Pancreas (tissue), 10 donors: ENCODE results near the gene WNT3A. TPM values are rescaled to one million over a fixed set of nuclear protein-coding genes. Genes with fewer than 3 reads are reported as not detected.

Source experiments
- ATAC-seq, 4 donors: fragments of 200-7000 bp; cut with Tn5 transposase; one replicate each; pipeline versions ENCODE4 v1.8.0 to v1.9.1; 2020; ENCODE audit warnings: mild to moderate bottlenecking in 4 of 4, moderate library complexity in 4 of 4
- DNase-seq, 6 donors: peaks; one replicate each; pipeline ENCODE4 v3.0.0-alpha.2; 2020
- FAIRE-seq: peaks from 2 replicates; lab custom pipeline; 2012; peaks lifted over from hg19 to GRCh38; lab: Jason Lieb, UNC
- H3K27ac ChIP-seq, 4 donors: fragments of 200-600 bp; sonication (generic); 1 replicate in 3 of 4; 2 replicates in 1 of 4; pipeline versions ENCODE4 v1.5.0 to v1.8.0; 2020
- H3K27me3 ChIP-seq, 4 donors: fragments of 200-600 bp; one replicate each; pipeline ENCODE4 v1.8.0; 2021
- H3K36me3 ChIP-seq, 3 donors: fragments of 200-600 bp; sonication (generic) in 1 of 3; one replicate each; pipeline versions ENCODE4 v1.5.0 to v1.8.0; 2020 to 2021
- H3K4me1 ChIP-seq, 3 donors: fragments of 200-600 bp; one replicate each; pipeline ENCODE4 v1.8.0; 2021
- H3K4me3 ChIP-seq, 4 donors: fragments of 200-600 bp; sonication (generic) in 2 of 4; one replicate each; pipeline versions ENCODE4 v1.5.0 to v1.8.0; 2020 to 2021
- H3K9me3 ChIP-seq, 4 donors: fragments of 200-600 bp; one replicate each; pipeline ENCODE4 v1.8.0; 2021
- CTCF ChIP-seq, 4 donors: fragments of 200-600 bp; sonication (generic) in 3 of 4; IDR thresholded peaks; one replicate each; pipeline versions ENCODE4 v1.5.0 to v1.8.0; 2021; ENCODE audit warnings: antibody characterized with exemption in 4 of 4
- WGBS, 2 donors: extraction: QIAGEN DNeasy Blood & Tissue Kit; methylation state at CpG; one replicate each; pipeline ENCODE4 v1.1.7; 2013; 5-methylcytosine and 5-hydroxymethylcytosine counted together
- intact Hi-C, 3 donors: fragments of 100-400 bp; cut with DNase I; formaldehyde crosslinking; loops; one replicate each; pipeline versions ENCODE4 v1.11.1 to v1.14.2; 2022
- polyA plus RNA-seq, 2 donors: library from polyadenylated mRNA; stranded (reverse); fragments of 200-250 nt; gene quantifications; one replicate each; pipeline ENCODE4 v1.2.3, GENCODE V29; 2013
- total RNA-seq, 6 donors: library from RNA; stranded (reverse); fragmentation: NEBNext Ultra II Directional in 4 of 6; extraction: Animal tissue kit (Norgen Biotek cat#: 25700) in 4 of 6; gene quantifications; one replicate each; pipeline versions ENCODE4 v1.2.1 to v1.2.4, GENCODE V29; 2021 to 2023
- donor health status: healthy with polysubstance abuse.
- donor health status: DM: no; HTN: no; CAD: no; lungs with moderate emphysema.
- donor health status: DM: no; HTN: no; CAD: no.
- donor health status: control.
- donor health status: control.
- donor health status: Bipolar disorder and iron deficiency.
- donor health status: DM: yes; HTN: yes; CAD: no.
- donor health status: DM: no; HTN: no; CAD: no.
- donor health status: DM: no; HTN: no; CAD: no.
- donor health status: DM: yes; HTN: yes; CAD: no.

Gene WNT3A
- total and polyA plus RNA-seq, 8 donors, result 0.08 TPM; not detected in 7

- no peak overlapping the region for H3K4me3 ChIP-seq
- no peak for TF ChIP-seq CTCF (IDR thresholded peaks at IDR 0.05)
- DNase-seq, result peak in 2 of 6 donors; percentile 31 to 33
- ATAC-seq, result no peak
- no peaks in the 10 kb centered on the region for H3K36me3 ChIP-seq
- no peaks in the 10 kb centered on the region for H3K4me1 ChIP-seq
- H3K27ac ChIP-seq, result no peak overlapping the region
- H3K9me3 ChIP-seq, result no peaks in the 10 kb centered on the region
- FAIRE-seq, result no peak
- H3K27me3 ChIP-seq, result no peaks in the 10 kb centered on the region
- WGBS, 2 donors, result 91 to 94% methylated on average over 30 of the region's 30 CpGs
- intact Hi-C loops, result no loop called here
These were observed 43.9 kb downstream of the WNT3A start for GRCh38 chr1:228050571-228051231.

GRCh38 chr1:228058172-228058948 is 51.6 kb downstream of the WNT3A start:
- TF ChIP-seq CTCF (IDR thresholded peaks at IDR 0.05), result no peak

DNA sequence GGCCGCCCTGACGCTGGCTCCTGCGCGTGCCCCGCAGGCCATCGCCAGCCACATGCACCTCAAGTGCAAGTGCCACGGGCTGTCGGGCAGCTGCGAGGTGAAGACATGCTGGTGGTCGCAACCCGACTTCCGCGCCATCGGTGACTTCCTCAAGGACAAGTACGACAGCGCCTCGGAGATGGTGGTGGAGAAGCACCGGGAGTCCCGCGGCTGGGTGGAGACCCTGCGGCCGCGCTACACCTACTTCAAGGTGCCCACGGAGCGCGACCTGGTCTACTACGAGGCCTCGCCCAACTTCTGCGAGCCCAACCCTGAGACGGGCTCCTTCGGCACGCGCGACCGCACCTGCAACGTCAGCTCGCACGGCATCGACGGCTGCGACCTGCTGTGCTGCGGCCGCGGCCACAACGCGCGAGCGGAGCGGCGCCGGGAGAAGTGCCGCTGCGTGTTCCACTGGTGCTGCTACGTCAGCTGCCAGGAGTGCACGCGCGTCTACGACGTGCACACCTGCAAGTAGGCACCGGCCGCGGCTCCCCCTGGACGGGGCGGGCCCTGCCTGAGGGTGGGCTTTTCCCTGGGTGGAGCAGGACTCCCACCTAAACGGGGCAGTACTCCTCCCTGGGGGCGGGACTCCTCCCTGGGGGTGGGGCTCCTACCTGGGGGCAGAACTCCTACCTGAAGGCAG is 52.3 kb downstream of the WNT3A start:
- no peak for TF ChIP-seq CTCF (IDR thresholded peaks at IDR 0.05)
- peak overlapping the region; percentile 16 to 54 (median 32) for H3K4me3 ChIP-seq
- H3K27ac ChIP-seq, result no peak overlapping the region
- WGBS, 2 donors, result 4 to 6% methylated on average over 63 to 66 of the region's 66 CpGs
- no peaks in the 10 kb centered on the region for H3K36me3 ChIP-seq
- DNase-seq (no peak), ATAC-seq (peak in 3 of 4 donors; percentile 51 to 57 (median 53)), FAIRE-seq (no peak)
- H3K9me3 ChIP-seq, result no peaks in the 10 kb centered on the region
- intact Hi-C loops, result no loop called here
- no peaks in the 10 kb centered on the region for H3K4me1 ChIP-seq
- no peaks in the 10 kb centered on the region for H3K27me3 ChIP-seq

More at GRCh38 chr1:228058172-228058948, 51.6 kb downstream of the WNT3A start:
- 52 to 54% methylated on average over 18 of the region's 18 CpGs for WGBS, 2 donors
- Histone ChIP-seq H3K4me1 (no peaks in the 10 kb centered on the region), H3K36me3 (no peaks in the 10 kb centered on the region), H3K4me3 (peak overlapping the region in 1 of 4 donors; percentile 54), H3K9me3 (no peaks in the 10 kb centered on the region), H3K27ac (no peak overlapping the region), H3K27me3 (no peaks in the 10 kb centered on the region)
- no peak for FAIRE-seq
- intact Hi-C loops, result no loop called here
- DNase-seq, result peak in 1 of 6 donors; percentile 56
- no peak for ATAC-seq

DNA sequence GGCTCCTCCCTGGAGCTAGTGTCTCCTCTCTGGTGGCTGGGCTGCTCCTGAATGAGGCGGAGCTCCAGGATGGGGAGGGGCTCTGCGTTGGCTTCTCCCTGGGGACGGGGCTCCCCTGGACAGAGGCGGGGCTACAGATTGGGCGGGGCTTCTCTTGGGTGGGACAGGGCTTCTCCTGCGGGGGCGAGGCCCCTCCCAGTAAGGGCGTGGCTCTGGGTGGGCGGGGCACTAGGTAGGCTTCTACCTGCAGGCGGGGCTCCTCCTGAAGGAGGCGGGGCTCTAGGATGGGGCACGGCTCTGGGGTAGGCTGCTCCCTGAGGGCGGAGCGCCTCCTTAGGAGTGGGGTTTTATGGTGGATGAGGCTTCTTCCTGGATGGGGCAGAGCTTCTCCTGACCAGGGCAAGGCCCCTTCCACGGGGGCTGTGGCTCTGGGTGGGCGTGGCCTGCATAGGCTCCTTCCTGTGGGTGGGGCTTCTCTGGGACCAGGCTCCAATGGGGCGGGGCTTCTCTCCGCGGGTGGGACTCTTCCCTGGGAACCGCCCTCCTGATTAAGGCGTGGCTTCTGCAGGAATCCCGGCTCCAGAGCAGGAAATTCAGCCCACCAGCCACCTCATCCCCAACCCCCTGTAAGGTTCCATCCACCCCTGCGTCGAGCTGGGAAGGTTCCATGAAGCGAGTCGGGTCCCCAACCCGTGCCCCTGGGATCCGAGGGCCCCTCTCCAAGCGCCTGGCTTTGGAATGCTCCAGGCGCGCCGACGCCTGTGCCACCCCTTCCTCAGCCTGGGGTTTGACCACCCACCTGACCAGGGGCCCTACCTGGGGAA is 53.0 kb downstream of the WNT3A start:
- H3K27me3 ChIP-seq, result no peaks in the 10 kb centered on the region
- H3K27ac ChIP-seq, result peak overlapping the region in 1 of 4 donors; percentile 54
- peak overlapping the region; percentile 23 to 54 (median 39) for H3K4me3 ChIP-seq
- H3K4me1 ChIP-seq, result no peaks in the 10 kb centered on the region
- no peaks in the 10 kb centered on the region for H3K36me3 ChIP-seq
- WGBS, 2 donors, result 4% methylated on average over 26 to 33 of the region's 33 CpGs
- peak; percentile 89 to 95 (median 90) for ATAC-seq
- TF ChIP-seq CTCF (IDR thresholded peaks at IDR 0.05), result no peak
- peak; percentile 98 to 100 (median 99) for DNase-seq
- intact Hi-C loops, result no loop called here
- FAIRE-seq, result no peak
- H3K9me3 ChIP-seq, result no peaks in the 10 kb centered on the region
